WTC11 (cell line): ENCODE results near the gene OR1L8. TPM values are rescaled to one million over a fixed set of nuclear protein-coding genes. Genes with fewer than 3 reads are reported as not detected.

Experiments used
- ATAC-seq: fragments of 200-7000 bp; cut with Tn5 transposase; 2 replicates; pipeline ENCODE4 v1.10.0; 2021; ENCODE audit warnings: mild to moderate bottlenecking, moderate library complexity
- CTCF ChIA-PET: fragments of 300-600 bp; sonication (Branson Sonifier 250); formaldehyde crosslinking; loops from one replicate; lab custom pipeline; 2021; ENCODE audit warnings: antibody characterized with exemption; lab: Charles Lee
- POLR2A ChIA-PET: fragments of 350-600 bp; sonication (Branson Sonifier 250); formaldehyde crosslinking; loops from one replicate; lab custom pipeline; 2021; ENCODE audit warnings: antibody characterized with exemption; lab: Charles Lee
- DNase-seq: peaks from one replicate; pipeline ENCODE4 v3.0.0; 2021; ENCODE audit warnings: low spot score
- H3K27ac Mint-ChIP-seq: 2 replicates; pipeline ENCODE4 v1.8.0; 2021; ENCODE audit warnings: mixed read lengths
- H3K27me3 Mint-ChIP-seq: 2 replicates; pipeline ENCODE4 v1.8.0; 2021; ENCODE audit warnings: low read depth, mild to moderate bottlenecking, moderate library complexity, mixed read lengths
- H3K36me3 Mint-ChIP-seq: 2 replicates; pipeline ENCODE4 v1.8.0; 2021; ENCODE audit warnings: mixed read lengths
- H3K4me1 Mint-ChIP-seq: 2 replicates; pipeline ENCODE4 v1.8.0; 2022; ENCODE audit warnings: mixed read lengths
- H3K4me3 Mint-ChIP-seq: 2 replicates; pipeline ENCODE4 v1.8.0; 2021; ENCODE audit warnings: mild to moderate bottlenecking, moderate library complexity, mixed read lengths
- H3K9me3 Mint-ChIP-seq: 2 replicates; pipeline ENCODE4 v1.8.0; 2021; ENCODE audit warnings: mixed read lengths
- E2F5 ChIP-seq: sonication (generic); formaldehyde crosslinking; IDR thresholded peaks from 2 replicates; pipeline ENCODE4 v1.8.1; 2022; ENCODE audit warnings: mild to moderate bottlenecking, moderate library complexity, missing genetic modification reagents
- FOXK1 ChIP-seq: sonication (generic); formaldehyde crosslinking; IDR thresholded peaks from 2 replicates; pipeline ENCODE4 v1.8.0; 2022; ENCODE audit warnings: mild to moderate bottlenecking, moderate library complexity, missing genetic modification reagents
- NFYB ChIP-seq: sonication (generic); formaldehyde crosslinking; conservative IDR thresholded peaks from 2 replicates; pipeline ENCODE4 v1.8.0; 2022; ENCODE audit warnings: low read depth, missing genetic modification reagents
- PRDM15 ChIP-seq: sonication (generic); formaldehyde crosslinking; IDR thresholded peaks from 2 replicates; pipeline ENCODE4 v1.8.0; 2022; ENCODE audit warnings: missing genetic modification reagents
- PRRX2 ChIP-seq: fragments of 250-450 bp; sonication (Bioruptor Pico); IDR thresholded peaks from 2 replicates; pipeline ENCODE4 v1.8.0; 2021; ENCODE audit warnings: mild to moderate bottlenecking
- SMAD3 ChIP-seq: sonication (generic); formaldehyde crosslinking; IDR thresholded peaks from 2 replicates; pipeline ENCODE4 v1.8.0; 2022; ENCODE audit warnings: missing genetic modification reagents, mild to moderate bottlenecking, borderline replicate concordance
- SMAD4 ChIP-seq: sonication (generic); formaldehyde crosslinking; IDR thresholded peaks from 2 replicates; pipeline ENCODE4 v1.8.0; 2022; ENCODE audit warnings: mild to moderate bottlenecking, missing genetic modification reagents
- ZBTB43 ChIP-seq: sonication (generic); formaldehyde crosslinking; IDR thresholded peaks from 2 replicates; pipeline ENCODE4 v1.8.1; 2023; ENCODE audit warnings: mild to moderate bottlenecking, missing genetic modification reagents
- ZNF671 ChIP-seq: fragments of 250-450 bp; sonication (Bioruptor Pico); IDR thresholded peaks from 2 replicates; pipeline ENCODE4 v1.8.0; 2021; ENCODE audit warnings: mild to moderate bottlenecking
- total RNA-seq: library from RNA; stranded (reverse); gene quantifications from 3 replicates; pipeline ENCODE4 v1.2.3, GENCODE V29; 2021

The OR1L8 gene
- total RNA-seq, 1 experiment from 2014 or later, result not detected

- ChIA-PET CTCF (no interaction called here), POLR2A (no interaction called here)
- H3K36me3 Mint-ChIP-seq, result peaks cover 17% of the 10 kb centered on the region; the same call in 1 of the 2 replicates
- peaks cover 44% of the 10 kb centered on the region for H3K27me3 Mint-ChIP-seq
- peaks cover 31% of the 10 kb centered on the region for H3K9me3 Mint-ChIP-seq
- DNase-seq (no peak), ATAC-seq (no peak)
- H3K4me3 Mint-ChIP-seq, result no peak within 1 kb of the TSS
- TF ChIP-seq FOXK1 (CRISPR knock-in tag) (no peak), PRRX2 (no peak), NFYB (CRISPR knock-in tag) (no peak), ZBTB43 (CRISPR knock-in tag) (no peak), ZNF671 (CRISPR knock-in tag) (no peak), PRDM15 (CRISPR knock-in tag) (no peak)
- no peak within 1 kb of the TSS for H3K27ac Mint-ChIP-seq
- no peaks in the 10 kb centered on the region for H3K4me1 Mint-ChIP-seq
Observed at GRCh38 chr9:122518841-122519240, 64.3 kb downstream of the OR1L8 start, which contains the start of gene OR1J4. Gene OR1J4, plus strand, starts transcription at chr9:122519141. Its CDS starts 0 bp downstream, at chr9:122519141.

GRCh38 chr9:122518226-122518625 is 65.0 kb downstream of the OR1L8 start:
- Mint-ChIP-seq H3K9me3 (peaks cover 29% of the 10 kb centered on the region), H3K36me3 (peaks cover 17% of the 10 kb centered on the region; the same call in 1 of the 2 replicates), H3K27ac (no peak overlapping the region), H3K4me1 (no peaks in the 10 kb centered on the region), H3K4me3 (no peak overlapping the region), H3K27me3 (peaks cover 49% of the 10 kb centered on the region)
- no peak for DNase-seq
- CTCF ChIA-PET, result no interaction called here
- no peak for ATAC-seq
- TF ChIP-seq SMAD4 (CRISPR knock-in tag), result no peak
- TF ChIP-seq SMAD3 (CRISPR knock-in tag), result no peak
- no peak for TF ChIP-seq E2F5 (CRISPR knock-in tag)
- POLR2A ChIA-PET, result no interaction called here

Other genes with a start within 250 kb of the OR1L8 start
- gene PTGS1, start 212.4 kb downstream of the OR1L8 start, total RNA-seq, result 0.89 to 1.1 TPM (median 1.0 TPM) in 3 replicates
- not detected in 3 replicates for gene OR1J1, start 105.5 kb downstream of the OR1L8 start, total RNA-seq
- not detected in 3 replicates for gene OR1J2, start 72.6 kb downstream of the OR1L8 start, total RNA-seq
- not detected in 3 replicates for gene OR1J4, start 64.2 kb downstream of the OR1L8 start, total RNA-seq
- not detected in 3 replicates for gene OR1N1, start 56.1 kb downstream of the OR1L8 start, total RNA-seq
- not detected in 3 replicates for gene OR1N2, start 30.3 kb downstream of the OR1L8 start, total RNA-seq
- gene OR1Q1, start 31.4 kb upstream of the OR1L8 start, total RNA-seq, result not detected in 3 replicates
- not detected in 3 replicates for gene OR1B1, start 74.2 kb upstream of the OR1L8 start, total RNA-seq
- not detected in 3 replicates for gene OR1L1, start 78.3 kb upstream of the OR1L8 start, total RNA-seq
- gene OR1L3, start 91.7 kb upstream of the OR1L8 start, total RNA-seq, result not detected in 3 replicates
- gene OR1L4, start 140.6 kb upstream of the OR1L8 start, total RNA-seq, result not detected in 3 replicates
- not detected in 3 replicates for gene OR1L6, start 158.9 kb upstream of the OR1L8 start, total RNA-seq
- not detected in 3 replicates for gene OR5C1, start 205.5 kb upstream of the OR1L8 start, total RNA-seq
- gene OR1K1, start 216.7 kb upstream of the OR1L8 start, total RNA-seq, result not detected in 3 replicates
- gene PDCL, start 245.2 kb upstream of the OR1L8 start, total RNA-seq, result 19.4 to 21.7 TPM (median 20.5 TPM) in 3 replicates